DOHH2 (cell line): Measurements from ENCODE around the gene SHISAL1.

Experiments used
- EZH2phosphoT487 ChIP-seq: fragments of 200-600 bp; sonication (generic); IDR thresholded peaks from 2 replicates; pipeline ENCODE4 v1.6.1; 2017; ENCODE audit warnings: borderline replicate concordance, mild to moderate bottlenecking, antibody characterized with exemption, low read length, moderate library complexity, mixed read lengths
- TF ChIP-seq, protein P1 (sequence below): fragments of 200-600 bp; sonication (generic); IDR thresholded peaks from one replicate; pipeline ENCODE4 v1.5.1; 2014; ENCODE audit warnings: antibody characterized with exemption, mild to moderate bottlenecking, low read depth, low read length; ENCODE audit not compliant: poor library complexity, severe bottlenecking

DNA sequence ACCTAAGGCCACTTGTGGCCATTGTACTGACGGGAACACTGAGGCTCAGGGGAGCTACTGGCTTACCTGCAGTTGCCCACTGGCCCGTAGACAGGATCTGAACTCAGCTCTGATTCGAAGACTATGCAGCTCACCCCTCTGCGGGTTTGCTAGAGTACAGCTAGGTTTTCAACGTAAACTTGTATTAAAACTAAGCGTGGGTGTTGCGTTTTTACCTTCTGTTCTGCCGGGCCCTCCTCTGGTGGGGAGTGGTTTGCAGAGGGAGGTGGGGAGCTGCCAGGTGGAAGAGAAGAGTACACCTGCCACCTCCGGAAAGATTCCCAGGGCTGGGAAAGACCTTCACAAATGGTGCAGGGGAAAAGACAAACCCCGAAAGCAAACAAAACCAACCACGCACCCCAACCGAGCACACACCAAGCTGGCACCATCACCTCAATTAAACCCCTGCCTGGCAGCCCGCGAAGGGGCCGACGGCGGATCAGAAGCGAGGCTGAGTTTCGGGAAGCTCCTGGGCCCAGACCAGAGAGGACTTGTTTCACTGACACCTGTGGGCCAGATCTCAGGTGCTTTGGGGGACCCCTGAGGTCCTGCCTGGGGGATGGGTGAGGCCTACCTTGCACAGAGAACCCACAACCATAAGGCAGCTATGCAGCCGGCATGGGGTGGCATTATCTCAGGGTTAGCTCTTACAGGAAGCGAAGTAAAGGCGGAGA is 37.7 kb downstream of the SHISAL1 start:
- TF ChIP-seq, protein P1, sequence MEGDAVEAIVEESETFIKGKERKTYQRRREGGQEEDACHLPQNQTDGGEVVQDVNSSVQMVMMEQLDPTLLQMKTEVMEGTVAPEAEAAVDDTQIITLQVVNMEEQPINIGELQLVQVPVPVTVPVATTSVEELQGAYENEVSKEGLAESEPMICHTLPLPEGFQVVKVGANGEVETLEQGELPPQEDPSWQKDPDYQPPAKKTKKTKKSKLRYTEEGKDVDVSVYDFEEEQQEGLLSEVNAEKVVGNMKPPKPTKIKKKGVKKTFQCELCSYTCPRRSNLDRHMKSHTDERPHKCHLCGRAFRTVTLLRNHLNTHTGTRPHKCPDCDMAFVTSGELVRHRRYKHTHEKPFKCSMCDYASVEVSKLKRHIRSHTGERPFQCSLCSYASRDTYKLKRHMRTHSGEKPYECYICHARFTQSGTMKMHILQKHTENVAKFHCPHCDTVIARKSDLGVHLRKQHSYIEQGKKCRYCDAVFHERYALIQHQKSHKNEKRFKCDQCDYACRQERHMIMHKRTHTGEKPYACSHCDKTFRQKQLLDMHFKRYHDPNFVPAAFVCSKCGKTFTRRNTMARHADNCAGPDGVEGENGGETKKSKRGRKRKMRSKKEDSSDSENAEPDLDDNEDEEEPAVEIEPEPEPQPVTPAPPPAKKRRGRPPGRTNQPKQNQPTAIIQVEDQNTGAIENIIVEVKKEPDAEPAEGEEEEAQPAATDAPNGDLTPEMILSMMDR, result no peak
- no peak for TF ChIP-seq EZH2phosphoT487
